ENCODE results near the gene MIB1. TPM values are rescaled to one million over a fixed set of nuclear protein-coding genes. Genes with fewer than 3 reads are reported as not detected.

MIB1 gene
- total RNA-seq, 1 donor from 2014 or later: 88.9 TPM

Small RNAs within 50 kb of the gene (small RNA-seq; reads per million reads assigned to genes)
- gene AC103987.3 (not detected), gene RF00019 (not detected), gene RF00045 (not detected), gene RF01241 (not detected), gene RN7SL233P (not detected), gene RNU6-1038P (not detected)

Other genes starting within 250 kb of the MIB1 start
- gene ESCO1, start 140.1 kb upstream of the MIB1 start, total RNA-seq: 43.2 TPM
- 34.2 TPM for gene SNRPD1, start 128.5 kb upstream of the MIB1 start, total RNA-seq
- gene ABHD3, start 36.0 kb upstream of the MIB1 start, total RNA-seq: 7.7 TPM